HEK293 (cell line): ENCODE measurements around the gene RAB17.

ENCODE experiments used
- CTCF ChIA-PET: fragments of 350-600 bp; formaldehyde crosslinking; extraction: SDS; loops from one replicate; lab custom pipeline; 2021; ENCODE audit warnings: antibody characterized with exemption; lab: Yijun Ruan, JAX
- POLR2A ChIA-PET: fragments of 300-600 bp; formaldehyde crosslinking; extraction: SDS; loops from one replicate; lab custom pipeline; 2020; ENCODE audit warnings: antibody characterized with exemption, inconsistent platforms; lab: Yijun Ruan, JAX
- H3K27ac ChIP-seq: fragments of 200-500 bp; sonication (Bioruptor generic); 2 replicates; pipeline ENCODE4 v1.5.1; 2014; ENCODE audit warnings: low read depth, low read length, control low read depth, inconsistent platforms; ENCODE audit errors: extremely low read depth
- H3K36me3 ChIP-seq, 2 experiments: fragments of 200-500 bp in 1 of 2; sonication (Bioruptor generic) in 1 of 2; 1 replicate in 1 of 2; 2 replicates in 1 of 2; pipeline ENCODE4 v1.5.1; 2014 to 2017; ENCODE audit warnings: inconsistent platforms in 2 of 2, low read length in 2 of 2; ENCODE audit not compliant: control insufficient read depth in 2 of 2, insufficient read depth in 1 of 2
- H3K4me1 ChIP-seq: fragments of 200-500 bp; sonication (Bioruptor generic); 2 replicates; pipeline ENCODE4 v1.5.1; 2014; ENCODE audit warnings: mild to moderate bottlenecking, low read length, inconsistent platforms; ENCODE audit not compliant: control insufficient read depth, insufficient read depth
- H3K4me3 ChIP-seq: 2 replicates; pipeline ENCODE4 v1.5.1; 2011; ENCODE audit warnings: low read depth, mild to moderate bottlenecking, control low read depth, low read length, moderate library complexity
- H3K9me3 ChIP-seq: fragments of 200-500 bp; sonication (Bioruptor generic); 2 replicates; pipeline ENCODE4 v1.5.1; 2014; ENCODE audit warnings: low read depth, low read length, inconsistent platforms; ENCODE audit not compliant: control insufficient read depth, insufficient read depth
- EGR2 ChIP-seq: fragments of 450-650 bp; formaldehyde crosslinking; IDR thresholded peaks from 2 replicates; pipeline ENCODE4 v1.5.1; 2016; ENCODE audit warnings: low read depth, missing biosample characterization, missing genetic modification characterization
- GFI1B ChIP-seq: fragments of 450-650 bp; formaldehyde crosslinking; IDR thresholded peaks from 2 replicates; pipeline ENCODE4 v1.5.1; 2016; ENCODE audit warnings: missing biosample characterization, missing genetic modification characterization
- KLF8 ChIP-seq: fragments of 450-650 bp; formaldehyde crosslinking; IDR thresholded peaks from 2 replicates; pipeline ENCODE4 v1.5.1; 2016; ENCODE audit warnings: missing biosample characterization, missing genetic modification characterization
- MZF1 ChIP-seq: fragments of 450-650 bp; formaldehyde crosslinking; IDR thresholded peaks from 2 replicates; pipeline ENCODE4 v1.5.1; 2017; ENCODE audit warnings: missing biosample characterization, missing genetic modification characterization, borderline replicate concordance
- OSR2 ChIP-seq: fragments of 450-650 bp; formaldehyde crosslinking; IDR thresholded peaks from 2 replicates; pipeline ENCODE4 v1.5.1; 2016; ENCODE audit warnings: missing biosample characterization, missing genetic modification characterization
- TSHZ1 ChIP-seq: fragments of 450-650 bp; formaldehyde crosslinking; IDR thresholded peaks from 2 replicates; pipeline ENCODE4 v1.5.1; 2016; ENCODE audit warnings: missing biosample characterization, missing genetic modification characterization, borderline replicate concordance
- ZBTB17 ChIP-seq: fragments of 450-650 bp; formaldehyde crosslinking; IDR thresholded peaks from 2 replicates; pipeline ENCODE4 v1.5.1; 2016; ENCODE audit warnings: missing biosample characterization, missing genetic modification characterization
- ZNF112 ChIP-seq: fragments of 450-650 bp; formaldehyde crosslinking; IDR thresholded peaks from 2 replicates; pipeline ENCODE4 v1.5.0; 2017; ENCODE audit warnings: missing biosample characterization, missing genetic modification characterization
- ZNF121 ChIP-seq: fragments of 450-650 bp; formaldehyde crosslinking; IDR thresholded peaks from 2 replicates; pipeline ENCODE4 v1.5.1; 2016; ENCODE audit warnings: missing biosample characterization, missing genetic modification characterization
- ZNF202 ChIP-seq: fragments of 450-650 bp; formaldehyde crosslinking; IDR thresholded peaks from 2 replicates; pipeline ENCODE4 v1.5.1; 2016; ENCODE audit warnings: missing biosample characterization, missing genetic modification characterization, borderline replicate concordance
- ZNF302 ChIP-seq: fragments of 450-650 bp; formaldehyde crosslinking; IDR thresholded peaks from 2 replicates; pipeline ENCODE4 v1.5.1; 2016; ENCODE audit warnings: missing biosample characterization, missing genetic modification characterization, low read depth
- ZNF354C ChIP-seq: fragments of 450-650 bp; formaldehyde crosslinking; IDR thresholded peaks from 2 replicates; pipeline ENCODE4 v1.5.1; 2016; ENCODE audit warnings: missing biosample characterization, missing genetic modification characterization, low read depth, borderline replicate concordance
- ZNF488 ChIP-seq: fragments of 450-650 bp; formaldehyde crosslinking; IDR thresholded peaks from 2 replicates; pipeline ENCODE4 v1.5.1; 2016; ENCODE audit warnings: missing biosample characterization, missing genetic modification characterization
- ZNF530 ChIP-seq: fragments of 450-650 bp; formaldehyde crosslinking; IDR thresholded peaks from 2 replicates; pipeline ENCODE4 v1.5.1; 2016; ENCODE audit warnings: low read depth, missing biosample characterization, missing genetic modification characterization
- ZNF549 ChIP-seq: fragments of 450-650 bp; IDR thresholded peaks from 2 replicates; pipeline ENCODE4 v1.5.1; 2018; ENCODE audit warnings: missing biosample characterization, missing genetic modification characterization, mild to moderate bottlenecking, inconsistent platforms, moderate library complexity
- ZNF747 ChIP-seq: fragments of 450-650 bp; formaldehyde crosslinking; IDR thresholded peaks from 2 replicates; pipeline ENCODE4 v1.5.1; 2016; ENCODE audit warnings: missing biosample characterization, missing genetic modification characterization
- ZNF776 ChIP-seq: fragments of 450-650 bp; formaldehyde crosslinking; IDR thresholded peaks from 2 replicates; pipeline ENCODE4 v1.5.0; 2017; ENCODE audit warnings: missing biosample characterization, missing genetic modification characterization, borderline replicate concordance
- ZNF837 ChIP-seq: fragments of 450-650 bp; formaldehyde crosslinking; IDR thresholded peaks from 2 replicates; pipeline ENCODE4 v1.5.1; 2016; ENCODE audit warnings: missing biosample characterization, missing genetic modification characterization
- ZSCAN30 ChIP-seq: fragments of 450-650 bp; IDR thresholded peaks from 2 replicates; pipeline ENCODE4 v1.5.1; 2018; ENCODE audit warnings: missing biosample characterization, mild to moderate bottlenecking, missing genetic modification characterization, moderate library complexity
- TF ChIP-seq, protein P1 (sequence below): fragments of 450-650 bp; formaldehyde crosslinking; IDR thresholded peaks from 2 replicates; pipeline ENCODE4 v1.5.1; 2016; ENCODE audit warnings: missing biosample characterization, missing genetic modification characterization
- TF ChIP-seq, protein P2 (sequence below): fragments of 450-650 bp; formaldehyde crosslinking; IDR thresholded peaks from 2 replicates; pipeline ENCODE4 v1.5.1; 2016; ENCODE audit warnings: missing biosample characterization, missing genetic modification characterization, low read depth
- TF ChIP-seq, protein P3 (sequence below): fragments of 450-650 bp; IDR thresholded peaks from 2 replicates; pipeline ENCODE4 v1.5.1; 2018; ENCODE audit warnings: missing biosample characterization, mild to moderate bottlenecking, missing genetic modification characterization

RAB17 gene

GRCh38 chr2:237571551-237571950 lies 19.0 kb downstream of the RAB17 start (continued):
- TF ChIP-seq, protein P1, sequence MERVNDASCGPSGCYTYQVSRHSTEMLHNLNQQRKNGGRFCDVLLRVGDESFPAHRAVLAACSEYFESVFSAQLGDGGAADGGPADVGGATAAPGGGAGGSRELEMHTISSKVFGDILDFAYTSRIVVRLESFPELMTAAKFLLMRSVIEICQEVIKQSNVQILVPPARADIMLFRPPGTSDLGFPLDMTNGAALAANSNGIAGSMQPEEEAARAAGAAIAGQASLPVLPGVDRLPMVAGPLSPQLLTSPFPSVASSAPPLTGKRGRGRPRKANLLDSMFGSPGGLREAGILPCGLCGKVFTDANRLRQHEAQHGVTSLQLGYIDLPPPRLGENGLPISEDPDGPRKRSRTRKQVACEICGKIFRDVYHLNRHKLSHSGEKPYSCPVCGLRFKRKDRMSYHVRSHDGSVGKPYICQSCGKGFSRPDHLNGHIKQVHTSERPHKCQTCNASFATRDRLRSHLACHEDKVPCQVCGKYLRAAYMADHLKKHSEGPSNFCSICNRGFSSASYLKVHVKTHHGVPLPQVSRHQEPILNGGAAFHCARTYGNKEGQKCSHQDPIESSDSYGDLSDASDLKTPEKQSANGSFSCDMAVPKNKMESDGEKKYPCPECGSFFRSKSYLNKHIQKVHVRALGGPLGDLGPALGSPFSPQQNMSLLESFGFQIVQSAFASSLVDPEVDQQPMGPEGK (tag by site-specific recombination) = no peak
- no peak for TF ChIP-seq ZNF202 (tag by site-specific recombination)
- no peak for TF ChIP-seq ZNF121 (tag by site-specific recombination)
- no peak for TF ChIP-seq ZNF302 (tag by site-specific recombination)
- TF ChIP-seq KLF8 (tag by site-specific recombination) = no peak
- no peak for TF ChIP-seq ZNF112 (tag by site-specific recombination)
- no peak for TF ChIP-seq ZNF530 (tag by site-specific recombination)
- no peak for TF ChIP-seq MZF1 (tag by site-specific recombination)
- TF ChIP-seq GFI1B (tag by site-specific recombination) = no peak
- TF ChIP-seq, all 188 proteins: peak for 0

GRCh38 chr2:237570776-237571335 lies 19.7 kb downstream of the RAB17 start:
- Histone ChIP-seq H3K36me3 (no peaks in the 10 kb centered on the region), H3K27ac (no peak overlapping the region), H3K9me3 (no peaks in the 10 kb centered on the region), H3K4me1 (0 out of 2 replicates have a peak, but pooled peaks cover 3% of the 10 kb centered on the region), H3K4me3 (no peak overlapping the region)
- ChIA-PET POLR2A (no interaction called here), CTCF (interaction anchor here (0.6 to 6.5 kb wide), 17 partner anchors 10 to 1256 kb away, joined by 3 to 256 read pairs (median 5); no protein-coding TSS in a partner anchor)
- TF ChIP-seq EGR2 (tag by site-specific recombination) = no peak
- TF ChIP-seq, protein P2, sequence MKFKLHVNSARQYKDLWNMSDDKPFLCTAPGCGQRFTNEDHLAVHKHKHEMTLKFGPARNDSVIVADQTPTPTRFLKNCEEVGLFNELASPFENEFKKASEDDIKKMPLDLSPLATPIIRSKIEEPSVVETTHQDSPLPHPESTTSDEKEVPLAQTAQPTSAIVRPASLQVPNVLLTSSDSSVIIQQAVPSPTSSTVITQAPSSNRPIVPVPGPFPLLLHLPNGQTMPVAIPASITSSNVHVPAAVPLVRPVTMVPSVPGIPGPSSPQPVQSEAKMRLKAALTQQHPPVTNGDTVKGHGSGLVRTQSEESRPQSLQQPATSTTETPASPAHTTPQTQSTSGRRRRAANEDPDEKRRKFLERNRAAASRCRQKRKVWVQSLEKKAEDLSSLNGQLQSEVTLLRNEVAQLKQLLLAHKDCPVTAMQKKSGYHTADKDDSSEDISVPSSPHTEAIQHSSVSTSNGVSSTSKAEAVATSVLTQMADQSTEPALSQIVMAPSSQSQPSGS (tag by site-specific recombination) = no peak
- no peak for TF ChIP-seq ZNF747 (tag by site-specific recombination)
- no peak for TF ChIP-seq TSHZ1 (tag by site-specific recombination)
- no peak for TF ChIP-seq ZNF354C (tag by site-specific recombination)
- no peak for TF ChIP-seq ZNF776 (tag by site-specific recombination)
- TF ChIP-seq OSR2 (tag by site-specific recombination) = no peak
- no peak for TF ChIP-seq ZNF837
- no peak for TF ChIP-seq ZNF549 (tag by site-specific recombination)
- no peak for TF ChIP-seq ZSCAN30 (tag by site-specific recombination)
- no peak for TF ChIP-seq ZNF488
- TF ChIP-seq, protein P3, sequence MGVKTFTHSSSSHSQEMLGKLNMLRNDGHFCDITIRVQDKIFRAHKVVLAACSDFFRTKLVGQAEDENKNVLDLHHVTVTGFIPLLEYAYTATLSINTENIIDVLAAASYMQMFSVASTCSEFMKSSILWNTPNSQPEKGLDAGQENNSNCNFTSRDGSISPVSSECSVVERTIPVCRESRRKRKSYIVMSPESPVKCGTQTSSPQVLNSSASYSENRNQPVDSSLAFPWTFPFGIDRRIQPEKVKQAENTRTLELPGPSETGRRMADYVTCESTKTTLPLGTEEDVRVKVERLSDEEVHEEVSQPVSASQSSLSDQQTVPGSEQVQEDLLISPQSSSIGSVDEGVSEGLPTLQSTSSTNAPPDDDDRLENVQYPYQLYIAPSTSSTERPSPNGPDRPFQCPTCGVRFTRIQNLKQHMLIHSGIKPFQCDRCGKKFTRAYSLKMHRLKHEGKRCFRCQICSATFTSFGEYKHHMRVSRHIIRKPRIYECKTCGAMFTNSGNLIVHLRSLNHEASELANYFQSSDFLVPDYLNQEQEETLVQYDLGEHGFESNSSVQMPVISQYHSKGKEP (tag by site-specific recombination) = no peak
- no peak for TF ChIP-seq ZBTB17
